SU-DHL-6 (cell line): Measurements from ENCODE around the gene CARMIL1.

Source experiments
- H2AFZ ChIP-seq: fragments of 200-600 bp; sonication (generic); 2 replicates; pipeline ENCODE4 v1.6.1; 2014; ENCODE audit warnings: low read depth, mild to moderate bottlenecking, moderate library complexity, mixed read lengths, antibody characterized with exemption, low read length; ENCODE audit not compliant: severe bottlenecking
- H3F3A ChIP-seq: fragments of 200-600 bp; shearing (Covaris generic); 2 replicates; pipeline ENCODE4 v1.6.0; 2016; ENCODE audit warnings: antibody characterized with exemption, mild to moderate bottlenecking; ENCODE audit not compliant: insufficient read depth
- H3K27ac ChIP-seq: fragments of 200-600 bp; sonication (generic); 2 replicates; pipeline ENCODE4 v1.5.1; 2016; ENCODE audit warnings: low read depth, mild to moderate bottlenecking, low read length, moderate library complexity, mixed read lengths
- H3K27me3 ChIP-seq: fragments of 200-600 bp; sonication (generic), shearing (Covaris generic); 2 replicates; pipeline ENCODE4 v1.6.0; 2014; ENCODE audit warnings: mild to moderate bottlenecking, low read length
- H3K36me3 ChIP-seq: fragments of 200-600 bp; sonication (generic); 2 replicates; pipeline ENCODE4 v1.6.1; 2014; ENCODE audit warnings: mild to moderate bottlenecking, low read length, mixed read lengths
- H3K4me2 ChIP-seq: fragments of 300-600, 200-600 bp; shearing (Covaris generic), sonication (generic); 2 replicates; pipeline ENCODE4 v1.6.0; 2014; ENCODE audit warnings: low read length, low read depth, mild to moderate bottlenecking; ENCODE audit not compliant: poor library complexity, severe bottlenecking
- H3K4me3 ChIP-seq: fragments of 200-600 bp; sonication (generic); 2 replicates; pipeline ENCODE4 v1.5.1; 2014; ENCODE audit warnings: antibody characterized with exemption, low read length, mild to moderate bottlenecking, mixed read lengths; ENCODE audit not compliant: insufficient read depth, poor library complexity, severe bottlenecking
- H3K79me2 ChIP-seq: fragments of 200-600 bp; sonication (generic); 2 replicates; pipeline ENCODE4 v1.6.1; 2014; ENCODE audit warnings: mild to moderate bottlenecking, low read length, moderate library complexity; ENCODE audit not compliant: insufficient read depth
- H3K9ac ChIP-seq: fragments of 200-600 bp; sonication (generic); 2 replicates; pipeline ENCODE4 v1.7.0; 2014; ENCODE audit warnings: mild to moderate bottlenecking, low read length
- H3K9me2 ChIP-seq: fragments of 200-600 bp; sonication (generic); replicated peaks from 2 replicates; pipeline ENCODE4 v1.6.1; 2014; ENCODE audit warnings: low read length; ENCODE audit not compliant: insufficient read depth
- H3K9me3 ChIP-seq: fragments of 200-600 bp; sonication (generic); 2 replicates; pipeline ENCODE4 v1.6.1; 2014; ENCODE audit warnings: low read length, mixed read lengths; ENCODE audit not compliant: insufficient read depth
- H4K20me1 ChIP-seq: fragments of 200-600 bp; sonication (generic); 2 replicates; pipeline ENCODE4 v1.6.1; 2014; ENCODE audit warnings: low read depth, mild to moderate bottlenecking, antibody characterized with exemption, low read length, moderate library complexity, mixed read lengths
- CTCF ChIP-seq: fragments of 200-600 bp; sonication (generic); IDR thresholded peaks from one replicate; pipeline ENCODE4 v1.5.1; 2017; ENCODE audit warnings: antibody characterized with exemption, mild to moderate bottlenecking, low read length, moderate library complexity; ENCODE audit not compliant: insufficient read depth, poor library complexity, severe bottlenecking
- EZH2phosphoT487 ChIP-seq: fragments of 200-600 bp; sonication (generic), shearing (Covaris generic); conservative IDR thresholded peaks from 2 replicates; pipeline ENCODE4 v1.6.1; 2018; ENCODE audit warnings: mild to moderate bottlenecking, antibody characterized with exemption, low read length, moderate library complexity, mixed read lengths

The CARMIL1 gene

GRCh38 chr6:25615471-25615870 lies 336.3 kb downstream of the CARMIL1 start:
- no peak overlapping the region for H3K9ac ChIP-seq
- H3K27ac ChIP-seq: no peak overlapping the region
- no peaks in the 10 kb centered on the region for H3K9me3 ChIP-seq
- H3K4me3 ChIP-seq: no peak overlapping the region
- H4K20me1 ChIP-seq: no peaks in the 10 kb centered on the region
- no peaks in the 10 kb centered on the region for H3K9me2 ChIP-seq
- H2AFZ ChIP-seq: no peak overlapping the region
- H3K4me2 ChIP-seq: no peak overlapping the region
- no peaks in the 10 kb centered on the region for H3K36me3 ChIP-seq
- H3F3A ChIP-seq: no peaks in the 10 kb centered on the region
- TF ChIP-seq EZH2phosphoT487 (no peak), CTCF (no peak)
- H3K79me2 ChIP-seq: no peaks in the 10 kb centered on the region
- H3K27me3 ChIP-seq: no peaks in the 10 kb centered on the region

DNA sequence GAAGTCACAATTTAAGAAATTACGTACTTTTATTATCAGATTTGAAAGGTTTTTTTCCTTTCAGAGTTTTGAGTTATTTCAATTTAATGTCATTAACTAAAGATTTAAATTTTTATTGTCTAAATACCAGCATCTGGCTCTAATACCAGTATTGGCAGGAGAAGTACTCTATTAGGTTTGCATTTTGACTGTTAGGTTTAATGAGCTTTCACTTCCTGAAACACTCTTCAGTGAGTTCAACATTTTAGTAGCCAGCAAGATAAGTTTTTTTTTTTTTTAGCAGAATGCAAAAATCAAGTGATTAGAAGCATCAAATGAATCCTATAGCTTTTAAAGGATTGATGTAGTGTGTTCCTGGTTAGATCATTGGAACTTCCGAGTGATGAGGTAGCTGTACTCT lies 338.8 kb downstream of the CARMIL1 start:
- Histone ChIP-seq H3K4me2 (no peak overlapping the region), H3K9ac (no peak overlapping the region)

GRCh38 chr6:25619217-25619616 lies 340.0 kb downstream of the CARMIL1 start:
- no peak overlapping the region for H3K27ac ChIP-seq
- H3K9me3 ChIP-seq: no peaks in the 10 kb centered on the region
- no peak overlapping the region for H3K4me3 ChIP-seq
- H3K27me3 ChIP-seq: no peaks in the 10 kb centered on the region
- no peaks in the 10 kb centered on the region for H3K79me2 ChIP-seq
- H3K4me2 ChIP-seq: no peak overlapping the region
- H3K9ac ChIP-seq: no peak overlapping the region
- TF ChIP-seq EZH2phosphoT487 (no peak), CTCF (no peak)
- H3K9me2 ChIP-seq: no peaks in the 10 kb centered on the region
- H4K20me1 ChIP-seq: no peaks in the 10 kb centered on the region
- no peaks in the 10 kb centered on the region for H3F3A ChIP-seq
- no peak overlapping the region for H2AFZ ChIP-seq
- H3K36me3 ChIP-seq: no peaks in the 10 kb centered on the region

More for the DNA sequence above, 338.8 kb downstream of the CARMIL1 start:
- Histone ChIP-seq H3K4me3 (no peak overlapping the region), H3K79me2 (no peaks in the 10 kb centered on the region), H3K27me3 (no peaks in the 10 kb centered on the region), H4K20me1 (no peaks in the 10 kb centered on the region), H3K27ac (no peak overlapping the region), H3K36me3 (no peaks in the 10 kb centered on the region), H3F3A (no peaks in the 10 kb centered on the region), H2AFZ (no peak overlapping the region), H3K9me2 (no peaks in the 10 kb centered on the region), H3K9me3 (no peaks in the 10 kb centered on the region)
- TF ChIP-seq CTCF (no peak), EZH2phosphoT487 (no peak)
